Epithelial cell of prostate (primary cell): Measurements from ENCODE around the gene NT5E.

Source experiments
- DNase-seq: peaks from one replicate; pipeline ENCODE4 v3.0.0-alpha.2; 2011; ENCODE audit warnings: low read depth, low spot score
- H3K27ac ChIP-seq: fragments of 450-650 bp; 2 replicates; pipeline ENCODE4 v1.5.1; 2017; ENCODE audit warnings: mild to moderate bottlenecking

NT5E gene

DNA sequence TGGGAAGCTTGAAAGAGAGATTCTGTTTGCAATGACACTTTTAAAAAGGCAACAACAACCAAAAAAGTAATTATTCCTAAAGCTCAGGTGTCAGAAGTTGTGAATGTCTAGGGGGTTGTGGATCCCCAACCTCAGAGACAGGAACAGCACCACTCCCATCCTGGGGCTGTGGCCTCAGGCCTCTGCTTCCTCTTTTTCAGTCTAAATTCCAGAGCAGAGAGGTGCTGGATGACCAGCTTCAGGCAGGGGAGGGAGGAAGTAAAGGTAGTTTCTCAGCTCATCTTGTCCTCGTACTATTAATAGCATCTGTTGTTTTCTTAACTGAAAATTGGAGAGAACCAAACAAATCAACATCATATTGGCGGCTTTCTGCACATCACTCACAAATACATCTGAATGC is 8.3 kb downstream of the NT5E start:
- no peak for DNase-seq
- peak overlapping the region; percentile 98 for H3K27ac ChIP-seq

DNA sequence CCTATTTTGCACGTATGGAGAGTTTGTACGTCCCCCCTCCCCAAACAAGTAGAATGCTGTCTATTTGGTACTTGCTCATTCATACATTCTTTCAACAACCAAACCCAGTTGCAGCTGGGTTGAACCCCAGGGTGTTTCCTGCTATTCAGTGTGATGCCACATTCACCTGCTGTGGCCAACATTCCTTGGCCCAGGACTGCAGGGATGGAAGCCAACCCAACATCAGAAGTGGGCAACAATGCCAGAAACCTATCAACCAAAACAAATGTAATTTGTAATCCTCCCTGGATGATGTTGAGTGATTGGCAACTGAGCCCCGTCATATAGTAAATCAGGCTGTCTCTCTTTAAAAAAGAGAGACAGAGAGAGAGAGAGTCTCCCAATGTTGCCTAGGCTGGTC is 8.9 kb downstream of the NT5E start:
- no peak for DNase-seq
- peak overlapping the region; percentile 98 for H3K27ac ChIP-seq

DNA sequence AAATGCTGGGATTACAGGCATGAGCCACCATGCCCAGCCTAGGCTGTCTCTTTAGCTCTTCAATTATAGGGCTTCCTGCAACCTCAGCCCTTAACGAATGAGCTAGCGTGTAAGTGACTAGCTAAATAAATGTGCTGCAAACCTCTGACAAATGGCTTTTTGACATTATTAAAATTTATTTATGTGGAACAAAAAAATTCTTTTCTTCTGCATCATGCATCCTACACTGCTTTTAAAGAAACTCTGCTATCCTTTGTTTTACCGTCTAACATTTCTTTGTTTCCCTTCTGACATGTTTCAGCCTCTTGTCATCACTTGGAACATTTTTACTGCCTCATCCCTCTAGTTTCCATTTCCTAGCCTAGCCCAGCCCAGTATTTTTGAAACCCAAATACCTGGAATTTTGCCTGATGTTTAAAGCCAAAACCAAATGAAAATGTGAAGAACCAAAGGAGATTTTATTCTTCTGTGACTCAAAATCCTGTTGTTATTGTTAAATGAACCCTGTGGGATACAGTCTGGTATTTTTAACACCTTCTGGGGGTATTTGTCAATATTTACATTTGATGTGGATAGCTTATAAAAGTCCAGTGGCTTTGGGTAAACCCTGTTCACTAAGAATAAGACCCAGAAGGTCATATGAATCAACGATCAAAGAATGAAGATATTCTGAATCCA is 9.5 kb downstream of the NT5E start:
- no peak for DNase-seq
- peak overlapping the region; percentile 98 for H3K27ac ChIP-seq

DNA sequence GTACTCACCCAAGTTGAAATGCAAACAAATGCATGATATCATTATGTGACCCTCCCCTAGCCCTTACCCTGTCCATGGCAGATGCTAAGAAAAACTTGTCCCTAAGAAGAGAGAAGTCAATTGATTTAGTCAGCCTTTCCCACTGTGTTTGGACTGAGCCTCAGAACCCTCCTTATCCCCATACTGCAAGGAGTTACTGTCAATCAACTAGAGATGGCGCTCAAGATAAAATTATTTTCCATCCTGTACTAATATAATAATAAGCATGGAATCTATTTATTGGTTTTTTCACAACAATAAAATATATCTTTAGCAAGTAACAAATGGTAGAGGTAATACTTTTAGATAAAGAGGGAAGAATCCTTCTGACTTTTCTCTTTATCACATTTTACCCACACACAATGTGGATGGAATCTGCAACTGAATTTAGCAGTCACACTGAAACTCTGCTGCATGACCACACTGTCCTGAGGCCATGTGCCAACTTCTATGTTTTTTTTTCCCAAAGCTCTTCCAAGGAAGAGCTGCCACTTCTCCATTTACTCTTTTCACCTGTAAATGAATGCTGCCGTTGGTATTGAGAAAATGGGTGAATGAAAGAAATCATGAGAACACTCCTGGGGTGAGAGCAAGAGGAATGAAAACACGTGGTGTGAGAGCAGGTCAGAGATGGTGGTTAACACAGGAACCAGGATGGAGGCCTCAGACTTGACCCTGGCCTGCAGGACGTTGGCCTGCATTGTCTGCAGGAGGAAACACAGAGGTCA is 10.5 kb downstream of the NT5E start:
- H3K27ac ChIP-seq = peak overlapping the region; percentile 98
- DNase-seq = no peak

DNA sequence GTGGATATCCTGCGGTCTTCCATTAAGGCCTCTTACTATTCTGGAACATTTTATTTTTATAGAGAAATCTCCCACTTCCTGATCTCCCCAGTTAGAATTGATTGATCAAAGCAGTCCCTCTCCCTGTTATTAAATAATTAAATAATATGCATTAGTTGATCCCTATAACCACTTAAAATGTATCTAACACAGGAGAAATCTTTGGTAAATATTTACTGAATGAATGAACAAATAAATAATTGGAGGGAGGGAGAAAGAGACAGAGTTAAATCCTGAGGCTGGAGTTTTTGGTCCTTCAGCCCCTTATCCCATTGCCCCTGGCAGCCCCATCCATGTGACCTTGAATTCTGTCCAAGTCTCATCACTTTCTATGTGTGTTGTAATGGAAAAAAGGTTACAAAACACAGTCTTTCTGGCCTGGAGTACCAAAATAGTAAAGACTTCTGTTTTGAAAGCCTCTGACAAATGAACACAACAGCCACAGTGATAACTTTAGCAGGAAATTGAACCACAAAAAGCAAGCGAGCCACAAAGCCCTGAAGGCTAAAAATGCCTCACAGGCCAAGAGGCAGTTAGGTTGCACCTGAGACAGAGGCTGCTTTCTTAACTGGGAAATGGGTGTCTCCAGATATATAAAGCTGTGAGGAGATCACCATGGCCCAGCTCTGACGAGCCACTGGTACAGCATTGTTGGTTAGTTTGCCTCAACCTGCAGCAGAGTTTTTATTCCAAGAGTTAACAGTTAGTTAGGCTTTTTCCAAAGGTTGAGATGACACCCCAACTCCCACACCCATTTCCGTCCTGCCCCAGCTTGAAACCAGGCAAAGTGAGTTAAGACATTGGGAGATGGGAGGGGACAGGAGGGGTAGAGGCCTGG is 11.3 kb downstream of the NT5E start:
- no peak for DNase-seq
- peak overlapping the region; percentile 98 for H3K27ac ChIP-seq

DNA sequence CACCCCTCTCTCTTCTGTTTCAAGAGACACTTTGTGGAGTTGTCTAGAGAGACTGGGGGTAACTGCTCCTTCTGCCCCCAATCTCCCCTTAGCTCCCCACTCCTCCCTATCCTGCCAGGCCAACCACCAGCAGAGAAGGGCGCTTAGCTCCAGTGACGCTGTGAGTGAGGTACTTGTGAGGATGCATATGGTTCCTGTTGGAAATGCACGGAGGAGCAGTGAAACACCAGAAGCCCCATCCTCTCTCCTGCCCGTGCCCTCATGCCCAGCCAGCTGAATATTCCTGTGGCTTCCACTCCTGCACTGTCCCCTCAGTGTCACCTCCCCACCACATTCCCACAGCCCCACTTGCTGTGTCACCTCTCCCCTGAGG is 11.9 kb downstream of the NT5E start:
- H3K27ac ChIP-seq = peak overlapping the region; percentile 98
- no peak for DNase-seq

DNA sequence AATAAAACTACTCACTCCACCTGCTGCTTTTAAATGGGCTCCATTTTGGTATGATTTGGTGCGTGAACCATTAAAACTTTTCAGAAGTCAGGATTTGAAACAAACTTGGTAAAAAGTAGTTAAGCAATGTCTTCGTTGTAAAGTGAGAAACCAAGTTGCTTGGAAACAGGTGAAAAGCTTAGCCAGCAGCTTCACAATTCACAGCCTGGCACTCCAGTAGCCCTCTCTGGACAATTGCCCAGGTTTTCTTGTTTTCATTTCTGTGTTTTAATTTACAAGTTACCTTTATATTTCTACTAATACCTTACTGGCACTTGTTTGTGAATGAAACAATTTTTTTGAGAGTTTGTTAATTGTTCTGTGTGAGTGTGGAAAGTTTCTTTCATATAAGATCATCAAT is 12.8 kb downstream of the NT5E start:
- DNase-seq = no peak
- H3K27ac ChIP-seq = peak overlapping the region; percentile 98

DNA sequence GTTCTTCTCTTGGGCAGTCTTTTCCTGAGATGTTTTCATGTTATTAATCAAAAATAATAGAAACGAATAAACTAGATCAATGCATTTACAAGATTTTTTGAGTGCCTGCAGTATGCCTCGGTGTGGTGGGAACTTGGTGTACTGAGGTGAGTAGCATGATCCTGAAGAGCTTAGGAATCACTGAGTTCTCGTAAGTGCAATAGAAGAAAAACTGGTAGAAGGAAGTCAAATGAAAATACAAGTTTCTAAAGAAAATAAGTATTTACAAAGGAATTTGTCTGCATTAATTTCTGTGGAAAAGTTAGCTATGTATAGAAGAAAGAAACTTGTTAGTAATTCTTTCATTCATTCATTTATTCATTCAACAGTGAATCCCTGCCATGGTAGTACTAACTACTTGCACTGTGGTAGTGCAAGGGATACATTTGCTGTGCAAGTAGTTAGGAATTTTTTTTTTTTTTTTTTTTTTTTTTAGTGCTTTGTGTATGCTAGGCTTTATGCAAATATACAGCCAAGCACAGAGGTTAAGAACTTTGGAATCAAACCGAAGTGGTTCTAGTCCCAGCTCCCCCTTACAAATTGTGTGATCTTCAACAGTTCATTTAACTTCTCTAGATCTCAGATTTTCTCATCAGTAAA is 13.9 kb downstream of the NT5E start:
- DNase-seq = no peak
- peak overlapping the region; percentile 98 for H3K27ac ChIP-seq

DNA sequence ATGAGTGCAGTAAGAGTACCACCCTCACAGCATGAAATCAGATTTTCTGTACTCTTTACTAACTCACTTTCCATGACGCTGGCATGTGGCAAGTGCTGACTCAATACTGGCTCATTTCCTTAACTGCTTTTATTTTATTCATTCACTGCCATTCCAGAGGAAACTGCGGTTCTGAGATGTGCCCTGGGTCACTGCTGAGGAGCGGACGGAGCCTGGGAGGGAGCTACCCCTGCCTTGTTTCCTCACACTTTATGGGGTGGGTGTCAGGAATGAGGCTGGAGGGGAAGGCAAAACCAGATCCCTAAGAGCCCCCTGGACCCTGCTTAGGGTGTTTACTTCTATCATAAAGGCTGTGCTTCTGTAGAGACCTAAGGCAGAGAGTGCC is 14.4 kb downstream of the NT5E start:
- DNase-seq = peak; percentile 73
- peak overlapping the region; percentile 98 for H3K27ac ChIP-seq

DNA sequence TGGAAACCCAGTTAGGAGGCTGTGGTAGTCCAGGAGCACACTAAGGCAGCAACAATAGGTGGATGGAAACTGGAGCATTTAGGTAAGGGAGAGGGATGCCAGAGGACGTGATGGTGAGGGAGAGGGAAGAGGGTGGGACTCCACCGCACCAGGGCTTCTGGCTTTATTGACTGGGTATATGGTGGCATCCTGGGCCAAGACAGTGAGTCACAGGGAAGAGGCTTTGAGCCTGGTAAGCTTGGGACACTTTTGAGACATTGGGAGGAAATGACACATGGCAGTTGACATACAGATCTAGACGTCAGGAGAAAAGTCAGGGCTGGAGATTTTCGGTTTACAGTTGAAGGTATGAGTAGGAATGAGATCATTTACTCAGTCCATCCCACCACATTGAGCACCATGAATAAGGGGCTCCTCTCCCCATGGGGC is 14.9 kb downstream of the NT5E start:
- peak overlapping the region; percentile 98 for H3K27ac ChIP-seq
- peak; percentile 85 for DNase-seq

DNA sequence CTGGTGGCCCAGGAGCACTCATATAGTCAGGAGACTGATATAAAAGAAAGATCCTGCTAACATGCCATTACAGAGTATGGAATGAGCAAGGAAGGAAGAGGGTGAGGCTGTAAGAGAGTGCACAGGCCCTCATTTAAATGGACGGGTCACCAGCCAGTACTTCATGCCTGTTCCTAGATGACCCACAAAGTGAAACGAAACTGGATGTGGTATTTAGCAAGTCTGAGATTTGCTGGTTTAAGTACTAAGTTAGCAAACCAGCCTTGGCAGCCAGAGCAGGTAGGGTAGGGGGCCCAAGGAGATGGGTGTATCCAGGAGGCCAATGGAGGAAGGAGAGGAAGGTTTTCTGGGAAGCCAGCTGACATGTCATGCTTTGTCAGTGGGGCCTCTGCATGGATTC is 15.9 kb downstream of the NT5E start:
- peak overlapping the region; percentile 98 for H3K27ac ChIP-seq
- no peak for DNase-seq

DNA sequence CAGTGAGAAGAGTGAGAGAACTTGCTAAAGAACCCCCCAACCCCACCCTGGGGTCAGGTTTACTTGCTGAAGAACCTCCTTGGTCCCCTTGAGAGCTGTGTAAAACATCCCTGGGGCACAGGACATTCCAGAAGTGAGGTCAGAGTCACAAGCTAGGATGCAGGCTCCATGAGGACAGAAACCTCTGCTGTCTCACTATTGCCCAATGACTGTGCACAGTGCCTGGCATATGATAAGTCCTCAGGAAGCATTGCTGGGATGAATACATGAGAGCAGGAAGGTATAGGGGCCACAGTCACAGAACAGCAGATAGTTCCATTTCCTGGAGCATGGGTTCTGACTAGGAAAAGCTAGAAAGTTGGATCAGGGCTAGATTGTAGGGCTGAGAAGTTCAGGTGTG is 18.4 kb downstream of the NT5E start:
- H3K27ac ChIP-seq = peak overlapping the region; percentile 98
- DNase-seq = no peak

DNA sequence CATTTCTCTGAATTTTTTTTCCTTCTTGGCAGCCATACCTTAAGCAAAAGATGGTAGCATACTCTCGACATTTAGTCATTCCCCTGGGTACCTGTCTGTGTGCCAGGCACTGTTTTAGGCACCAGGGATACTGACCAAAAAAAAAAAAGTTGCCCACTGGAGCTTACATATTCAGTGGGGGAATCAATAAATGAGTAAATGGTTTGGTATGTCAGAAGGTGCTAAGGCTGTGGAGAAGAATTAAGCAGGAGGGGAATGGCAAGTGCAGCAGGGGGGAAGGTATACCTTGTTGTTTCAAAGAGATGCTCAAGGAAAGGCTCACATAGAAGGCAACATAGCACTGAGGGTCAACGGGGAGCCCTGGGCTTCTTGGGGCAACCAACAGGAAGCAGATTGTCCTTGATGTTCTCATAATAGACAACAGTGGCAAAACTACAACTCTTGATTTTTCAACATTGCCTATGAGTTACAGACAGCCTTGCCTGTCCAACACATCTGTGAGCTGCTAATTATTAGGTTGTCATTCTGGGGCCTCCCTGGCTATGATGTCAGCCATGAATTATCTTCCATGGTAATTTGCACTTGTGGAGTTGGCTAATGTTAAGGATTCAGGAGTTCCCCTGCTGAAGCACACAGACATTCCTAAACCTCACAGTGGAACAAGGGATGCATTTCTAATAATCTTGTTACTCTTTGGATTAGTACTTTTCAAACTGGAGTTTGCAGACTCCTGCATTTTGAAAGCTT is 19.6 kb downstream of the NT5E start:
- no peak for DNase-seq
- peak overlapping the region; percentile 98 for H3K27ac ChIP-seq

DNA sequence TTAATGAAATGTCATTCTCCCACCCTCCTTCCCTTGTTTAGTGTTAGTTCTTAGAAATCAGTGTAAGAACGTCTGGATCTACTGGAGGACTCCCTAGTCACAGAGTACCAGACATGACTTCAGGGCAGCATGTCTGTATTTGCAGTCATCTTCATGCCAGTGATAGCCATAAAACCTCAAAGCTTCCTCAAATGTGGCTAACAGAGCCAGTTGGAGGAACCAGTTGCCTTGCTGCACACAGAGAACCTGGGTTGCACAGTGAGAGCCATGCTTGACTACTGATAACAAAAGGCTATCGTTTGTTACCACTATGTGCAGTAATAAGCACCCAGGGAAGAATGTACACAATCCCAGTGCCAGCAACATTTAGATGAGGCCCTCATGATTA is 20.1 kb downstream of the NT5E start:
- no peak for DNase-seq
- H3K27ac ChIP-seq = peak overlapping the region; percentile 98

DNA sequence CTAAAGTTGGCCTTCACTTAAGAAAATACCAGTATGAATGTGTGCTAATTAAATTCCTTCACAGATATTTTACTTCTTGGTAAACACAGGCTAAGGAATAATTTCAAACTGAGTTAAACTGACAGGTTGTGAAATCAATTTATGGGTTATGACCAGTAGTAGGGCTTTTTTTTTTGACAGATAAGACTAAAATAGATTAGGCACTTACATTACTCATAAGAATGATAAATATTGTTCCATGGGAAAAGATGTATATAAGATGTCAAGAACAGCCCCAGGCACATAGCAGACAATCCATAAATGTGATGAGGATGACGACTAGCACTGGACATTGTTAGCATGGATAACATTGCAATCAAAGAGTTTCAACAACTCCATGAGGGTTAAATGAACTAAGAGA is 22.9 kb downstream of the NT5E start:
- no peak for DNase-seq
- H3K27ac ChIP-seq = peak overlapping the region; percentile 29

DNA sequence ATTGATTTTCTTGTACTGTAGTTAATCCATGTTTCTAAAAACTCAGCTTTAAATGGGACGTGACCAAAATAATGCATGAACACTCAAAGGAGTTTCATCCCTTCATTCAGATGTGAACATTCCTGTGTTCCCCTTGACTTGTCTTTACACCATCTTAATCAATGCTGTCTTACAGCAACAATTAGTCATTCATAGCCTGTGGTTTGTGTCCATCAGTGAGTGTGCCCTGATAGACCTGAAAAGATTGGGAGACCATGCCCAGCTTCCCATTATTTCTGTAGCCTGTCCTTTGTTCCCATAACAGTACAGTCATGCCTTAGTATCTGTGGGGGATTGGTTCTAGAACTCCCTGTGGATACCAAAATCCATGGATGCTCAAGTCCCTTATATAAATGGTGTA is 23.9 kb downstream of the NT5E start:
- no peak for DNase-seq
- H3K27ac ChIP-seq = no peak overlapping the region

DNA sequence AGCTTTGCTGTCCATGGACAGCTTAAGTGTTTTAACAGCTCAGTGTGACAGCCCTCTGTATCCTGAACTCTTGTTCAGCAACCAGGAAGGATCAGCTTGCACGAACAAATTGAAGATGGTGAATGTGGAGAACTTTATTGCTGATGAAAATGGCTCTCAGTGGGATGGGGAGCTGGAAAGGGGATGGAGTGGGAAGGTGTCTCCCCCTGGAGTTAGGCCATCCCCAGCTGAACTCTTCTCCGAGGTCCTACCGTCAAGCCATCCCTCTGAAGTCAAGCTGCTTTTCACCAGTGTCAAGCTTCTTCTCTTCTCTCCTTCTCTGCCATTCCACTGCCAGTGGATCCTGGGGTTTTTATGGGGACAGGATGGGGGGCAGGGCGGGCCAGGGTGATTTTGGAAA is 26.6 kb downstream of the NT5E start:
- no peak for DNase-seq
- H3K27ac ChIP-seq = no peak overlapping the region

DNA sequence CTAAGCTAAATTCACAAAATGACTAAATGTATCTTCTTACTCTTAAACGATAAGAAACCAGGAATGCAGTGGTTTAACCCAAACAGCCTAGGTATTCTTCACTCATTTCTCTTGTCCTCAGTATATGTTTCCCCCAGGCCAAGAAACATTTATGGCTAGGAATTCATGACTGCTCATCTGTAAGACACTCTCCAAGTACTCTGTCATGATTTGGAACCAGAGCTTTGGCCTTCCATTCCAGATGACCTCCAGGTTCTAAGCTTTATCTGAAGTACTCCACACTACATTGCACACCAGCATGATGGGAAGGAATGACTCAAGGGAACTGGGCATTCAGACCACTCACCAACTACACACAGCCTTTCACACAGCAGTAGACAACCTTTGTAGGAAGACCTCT is 29.3 kb downstream of the NT5E start:
- no peak for DNase-seq
- no peak overlapping the region for H3K27ac ChIP-seq

DNA sequence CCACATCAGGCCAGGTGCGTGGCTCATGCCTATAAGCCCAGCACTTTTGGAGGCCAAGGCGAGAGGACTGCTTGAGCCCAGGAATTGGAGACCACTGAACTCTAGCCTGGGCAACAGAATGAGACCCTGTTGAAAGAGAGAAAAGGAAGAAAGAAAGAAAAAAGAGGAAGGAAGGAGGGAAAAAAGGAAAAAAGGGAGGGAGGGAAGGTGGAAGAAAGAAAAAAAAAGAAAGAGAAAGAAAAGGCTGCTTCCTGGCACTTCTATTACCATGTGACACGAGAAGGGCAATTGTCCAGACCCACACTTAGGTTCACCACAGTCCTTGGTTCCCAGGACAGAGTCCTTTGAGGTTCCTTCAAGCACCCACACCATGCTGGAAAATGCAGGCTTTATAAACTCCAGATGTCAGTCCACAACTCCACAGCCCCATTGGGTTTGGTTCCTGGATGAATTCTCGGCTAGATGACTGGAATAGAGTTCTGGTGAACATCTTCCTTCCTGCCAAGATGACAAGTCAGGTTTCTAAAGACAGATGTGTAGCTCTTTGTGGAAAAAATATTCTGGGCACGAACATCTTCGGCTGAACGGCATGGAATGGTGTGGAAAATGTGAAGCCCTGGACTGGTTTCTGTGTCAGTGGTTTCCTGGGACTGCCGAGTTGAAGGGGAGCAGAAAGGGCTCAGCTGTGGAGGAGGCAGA is 32.5 kb downstream of the NT5E start:
- H3K27ac ChIP-seq = peak overlapping the region; percentile 32
- no peak for DNase-seq
